NCI-H1105 (cell line): ENCODE data around the gene MCTP1.

ENCODE experiments used
- DNase-seq: peaks from one replicate; lab custom pipeline; 2025; lab: John Stamatoyannopoulos, UW

Gene MCTP1

DNA sequence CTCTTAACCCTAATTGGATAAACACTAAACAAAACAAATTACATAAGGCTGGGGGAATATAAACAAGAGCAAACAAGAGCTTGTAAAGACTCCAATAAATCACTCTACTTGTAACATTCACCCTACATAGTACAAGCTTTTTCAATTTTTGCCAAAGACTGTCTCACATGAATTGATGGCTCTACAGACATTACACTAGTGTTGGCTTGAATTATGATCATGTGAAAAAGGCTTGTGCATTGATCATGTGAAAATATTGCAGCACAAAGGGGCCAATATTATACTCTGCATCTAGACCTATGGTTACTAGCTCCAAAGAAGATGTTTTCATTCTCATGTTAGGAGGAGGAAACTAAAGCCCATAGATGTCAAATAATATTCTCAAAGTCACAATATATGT, 212.6 kb downstream of the MCTP1 start:
- DNase-seq, result no peak

DNA sequence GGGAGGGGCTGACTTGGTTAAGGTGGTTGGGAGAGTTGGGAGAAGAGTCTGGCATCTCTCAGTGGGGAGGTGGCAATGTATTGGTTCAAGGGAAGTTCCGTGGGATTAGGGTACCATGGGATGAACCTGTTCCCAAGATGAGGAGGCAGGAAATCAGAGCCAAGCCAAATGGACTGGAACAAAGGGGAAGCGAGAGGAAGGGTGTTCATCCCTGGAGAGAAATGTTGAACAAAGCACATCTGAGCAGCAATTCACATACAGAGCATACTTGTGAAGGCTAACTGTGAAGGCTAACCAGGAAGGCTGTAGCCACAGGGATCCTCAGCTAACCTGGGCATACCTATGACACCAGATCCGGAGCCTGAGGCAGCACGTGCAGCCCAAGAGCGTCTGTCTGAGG, 214.0 kb downstream of the MCTP1 start:
- no peak for DNase-seq

DNA sequence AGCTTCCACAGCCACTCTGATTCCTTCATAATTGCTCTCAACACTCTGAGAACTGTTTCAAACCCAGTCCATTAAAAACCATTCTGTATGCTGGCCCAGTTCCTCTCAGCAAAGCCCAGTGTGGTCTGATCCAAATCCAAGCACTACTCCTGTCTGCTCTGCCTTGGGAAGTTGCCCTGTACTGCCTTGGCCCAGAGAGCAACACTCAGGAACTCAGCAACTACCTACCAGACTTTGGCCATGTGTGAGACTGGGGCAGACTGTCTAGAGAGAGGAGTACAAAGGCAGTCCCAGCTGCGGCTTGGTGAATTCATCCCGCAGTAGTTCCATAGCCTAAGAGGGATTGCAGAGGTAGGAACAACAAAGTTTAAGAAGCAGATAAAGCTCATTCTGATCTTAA, 214.4 kb downstream of the MCTP1 start:
- no peak for DNase-seq

DNA sequence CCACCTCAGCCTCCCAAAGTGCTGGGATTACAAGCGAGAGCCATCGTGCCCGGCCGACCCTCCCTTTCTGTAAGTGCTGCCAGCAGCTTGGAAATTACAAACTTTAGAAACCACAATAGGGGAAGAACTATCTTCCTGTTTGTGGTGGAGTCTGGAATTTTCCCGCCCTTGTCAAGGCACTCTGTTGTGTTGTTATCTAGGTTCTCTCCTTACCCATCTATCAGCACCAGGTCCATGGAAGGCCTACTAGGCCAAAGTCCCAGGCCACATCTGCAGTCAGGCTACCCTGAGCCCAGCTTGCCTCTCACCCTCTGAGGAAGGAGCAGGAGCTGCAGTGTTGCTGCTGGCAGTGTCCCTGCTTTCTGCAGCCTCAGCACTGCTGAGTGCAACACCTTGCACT, 214.9 kb downstream of the MCTP1 start:
- no peak for DNase-seq

DNA sequence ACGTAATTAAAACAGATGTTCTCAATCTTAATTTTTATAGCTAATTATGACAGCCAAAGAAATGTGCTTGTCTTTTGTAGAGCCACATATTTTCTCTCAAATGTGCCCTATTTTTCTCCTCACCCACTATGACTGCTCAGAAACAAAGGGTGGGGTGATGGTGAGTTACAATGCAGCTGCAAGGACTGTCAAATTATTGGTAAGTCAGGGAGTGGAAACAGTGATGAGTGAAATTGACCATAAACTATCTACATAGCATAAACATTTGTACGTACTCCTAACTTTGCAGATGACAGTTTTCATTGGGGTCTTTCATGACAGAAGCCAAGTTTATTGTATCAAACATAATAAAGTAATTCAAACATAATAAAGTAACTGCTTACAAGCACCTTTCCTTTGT, 215.9 kb downstream of the MCTP1 start:
- DNase-seq, result no peak

DNA sequence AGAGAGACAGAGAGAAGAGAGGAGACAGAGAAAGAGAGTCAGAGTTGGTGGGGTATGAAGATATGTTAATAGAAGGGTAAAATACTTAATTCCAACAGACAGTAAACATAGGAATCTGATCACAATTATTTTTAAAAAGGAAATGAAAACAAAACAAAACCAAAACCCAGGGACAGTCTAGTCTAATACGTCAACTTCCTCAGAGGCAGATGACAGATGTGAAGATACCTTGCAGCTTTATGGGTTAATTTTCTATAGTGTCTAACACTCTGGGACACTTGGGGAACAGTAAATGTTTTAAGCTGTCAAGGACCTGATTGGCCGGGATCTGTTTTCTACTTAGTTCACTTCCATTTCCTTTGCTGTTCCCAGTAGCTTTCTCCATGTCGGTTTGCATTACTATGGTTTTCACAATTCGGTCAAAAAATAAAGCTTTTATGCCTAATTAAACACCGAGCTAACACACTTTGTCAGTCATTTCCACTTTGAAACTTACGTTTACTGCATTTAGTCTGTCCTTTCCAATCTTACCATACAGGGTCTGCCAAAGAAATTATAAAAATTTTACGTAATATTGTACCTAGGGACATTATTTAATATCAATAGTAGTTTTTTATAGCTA, 216.5 kb downstream of the MCTP1 start:
- DNase-seq, result no peak

DNA sequence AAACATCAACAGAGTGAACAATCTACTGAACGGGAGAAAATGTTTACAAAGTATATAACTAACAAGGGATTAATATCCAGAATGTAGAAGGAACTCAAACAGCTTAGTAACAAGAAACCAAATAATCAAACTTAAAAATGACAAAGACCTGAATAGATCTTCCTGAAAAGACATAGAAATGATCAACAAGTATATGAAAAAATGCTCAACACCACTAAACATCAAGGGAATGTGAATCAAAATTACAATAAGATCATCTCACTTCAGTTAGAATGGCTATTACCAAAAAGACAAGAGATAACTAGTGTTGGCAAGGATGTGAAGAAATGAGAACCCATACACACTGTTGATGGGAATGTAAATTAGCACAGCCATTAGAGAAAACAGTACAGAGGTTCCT, 218.8 kb downstream of the MCTP1 start:
- no peak for DNase-seq

DNA sequence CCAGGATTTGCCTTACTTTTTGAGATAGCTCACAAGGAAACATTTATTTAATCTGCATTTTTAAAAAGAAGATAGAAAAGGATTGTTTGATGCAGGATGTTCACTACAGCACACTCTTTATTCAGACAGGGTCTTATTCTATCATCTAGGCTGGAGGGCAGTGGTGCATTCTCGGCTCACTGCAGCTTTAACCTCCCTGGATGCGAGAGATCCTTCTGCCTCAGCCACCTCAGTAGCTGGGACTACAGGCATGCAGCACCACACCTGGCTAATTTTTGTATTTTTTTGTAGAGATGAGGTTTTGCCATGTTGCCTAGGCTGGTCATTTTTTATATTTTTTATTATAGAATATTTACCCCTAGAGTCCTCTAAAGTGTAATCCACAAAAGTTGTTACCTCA, 221.4 kb downstream of the MCTP1 start:
- DNase-seq, result no peak

DNA sequence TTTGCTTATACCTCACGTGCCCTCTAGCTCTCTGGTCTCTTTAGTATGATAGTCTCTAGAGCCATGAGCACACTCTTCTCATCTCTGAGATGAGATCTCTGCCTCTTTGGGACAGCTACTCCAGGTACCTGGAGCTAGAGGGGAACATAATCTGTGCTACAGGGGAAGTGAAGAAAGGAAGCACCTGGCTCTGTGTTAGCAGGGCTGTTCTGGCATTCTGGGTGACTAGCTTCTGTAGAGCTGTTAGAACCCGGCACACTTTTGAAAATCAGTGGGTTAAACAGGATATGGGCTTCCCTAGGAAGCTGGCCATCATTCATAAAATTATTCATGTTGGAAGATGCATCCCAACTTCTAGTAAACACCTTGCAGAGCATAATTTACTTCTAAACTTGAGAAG, 224.8 kb downstream of the MCTP1 start:
- no peak for DNase-seq

DNA sequence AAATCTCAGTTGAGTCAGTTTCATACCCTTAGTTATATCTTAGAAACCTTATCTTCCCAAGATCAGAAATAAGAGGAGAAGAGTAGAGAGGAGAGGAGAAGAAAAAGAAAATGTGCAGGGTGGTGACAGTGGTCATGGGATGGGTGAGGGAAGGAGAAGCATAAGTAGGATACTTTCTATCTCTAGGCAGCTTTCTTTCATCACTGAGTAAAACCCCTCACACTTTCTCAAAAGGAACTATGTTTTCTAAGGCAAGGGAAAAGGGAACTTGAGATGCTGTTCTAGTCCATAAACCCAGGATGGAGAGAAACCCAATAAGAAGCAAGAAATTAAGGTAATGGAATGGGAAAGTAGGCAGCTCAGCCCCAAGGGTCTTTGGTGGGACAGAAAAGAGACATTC, 225.3 kb downstream of the MCTP1 start:
- no peak for DNase-seq

DNA sequence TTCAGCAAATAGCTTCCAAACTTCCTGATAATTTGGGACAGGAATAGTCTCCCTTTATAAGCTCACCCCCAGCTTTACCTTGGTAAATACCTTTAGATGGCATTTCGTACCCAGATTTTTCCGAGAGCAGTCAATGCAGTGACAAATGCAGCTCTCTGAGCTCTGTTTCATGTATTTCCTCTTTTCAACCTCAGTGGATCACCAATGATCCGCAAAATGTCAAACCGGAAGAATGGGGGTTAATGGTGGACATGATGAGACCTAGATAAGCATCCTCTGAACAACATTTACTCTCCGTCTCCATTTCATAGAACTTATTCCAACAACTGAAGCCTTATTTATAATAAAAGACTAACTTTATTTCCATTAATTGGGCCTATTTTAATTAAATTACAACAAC, 227.3 kb downstream of the MCTP1 start:
- no peak for DNase-seq

DNA sequence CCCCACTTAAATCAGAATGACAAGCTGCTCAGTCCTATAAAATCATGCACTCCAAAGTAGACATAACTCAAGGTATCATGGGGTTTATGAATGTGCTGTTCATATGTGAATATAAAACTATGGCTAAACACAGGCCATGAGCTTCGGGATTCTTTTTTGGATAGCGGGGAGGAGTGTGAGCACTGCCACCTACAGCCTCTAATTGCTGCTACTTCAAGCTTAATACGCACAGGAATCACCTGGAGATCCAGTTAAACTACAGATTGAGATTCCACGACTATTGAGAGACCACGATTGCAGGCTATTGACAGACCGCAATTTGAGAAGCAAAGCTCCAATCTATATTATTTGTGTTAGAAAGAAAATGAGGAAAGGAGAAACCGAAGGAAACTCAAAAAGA, 231.6 kb downstream of the MCTP1 start:
- no peak for DNase-seq

DNA sequence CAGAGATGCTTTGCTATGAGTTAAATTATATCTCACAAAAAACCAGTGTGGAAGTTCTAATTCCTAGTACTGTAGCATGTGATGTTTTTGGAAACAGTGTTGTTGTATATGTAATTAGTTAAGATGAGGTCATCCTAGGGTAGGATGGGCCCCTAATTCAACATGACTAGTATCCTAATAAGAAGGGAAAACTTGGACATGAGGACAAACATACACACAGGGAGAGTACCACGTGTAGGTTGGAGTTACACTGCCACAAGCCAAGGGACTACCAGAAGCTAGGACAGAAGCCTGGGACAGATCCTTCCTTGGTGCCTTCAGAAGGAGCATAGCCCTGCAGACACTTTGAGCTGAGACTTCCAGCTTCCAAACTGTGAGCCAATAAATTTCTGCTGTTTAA, 234.2 kb downstream of the MCTP1 start:
- DNase-seq, result no peak

DNA sequence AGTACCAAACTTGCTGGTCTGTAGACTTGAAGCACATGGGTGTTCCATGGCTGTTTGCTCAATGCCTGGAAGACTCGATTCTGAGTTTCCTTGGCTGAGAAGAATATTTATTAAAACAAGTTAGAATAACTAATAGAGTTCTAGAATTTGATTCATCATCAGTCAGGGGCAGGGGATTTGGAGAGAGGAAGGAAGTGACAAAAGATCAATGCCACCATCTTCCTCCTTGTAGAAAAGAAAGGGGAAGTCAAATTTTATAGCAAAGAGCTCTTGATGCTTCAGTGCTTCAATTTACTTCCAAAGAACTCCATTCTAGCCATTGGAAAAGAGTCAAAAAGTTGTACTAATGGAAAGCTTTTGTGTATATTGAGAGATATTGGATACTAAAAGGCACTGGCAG, 236.3 kb downstream of the MCTP1 start:
- no peak for DNase-seq

DNA sequence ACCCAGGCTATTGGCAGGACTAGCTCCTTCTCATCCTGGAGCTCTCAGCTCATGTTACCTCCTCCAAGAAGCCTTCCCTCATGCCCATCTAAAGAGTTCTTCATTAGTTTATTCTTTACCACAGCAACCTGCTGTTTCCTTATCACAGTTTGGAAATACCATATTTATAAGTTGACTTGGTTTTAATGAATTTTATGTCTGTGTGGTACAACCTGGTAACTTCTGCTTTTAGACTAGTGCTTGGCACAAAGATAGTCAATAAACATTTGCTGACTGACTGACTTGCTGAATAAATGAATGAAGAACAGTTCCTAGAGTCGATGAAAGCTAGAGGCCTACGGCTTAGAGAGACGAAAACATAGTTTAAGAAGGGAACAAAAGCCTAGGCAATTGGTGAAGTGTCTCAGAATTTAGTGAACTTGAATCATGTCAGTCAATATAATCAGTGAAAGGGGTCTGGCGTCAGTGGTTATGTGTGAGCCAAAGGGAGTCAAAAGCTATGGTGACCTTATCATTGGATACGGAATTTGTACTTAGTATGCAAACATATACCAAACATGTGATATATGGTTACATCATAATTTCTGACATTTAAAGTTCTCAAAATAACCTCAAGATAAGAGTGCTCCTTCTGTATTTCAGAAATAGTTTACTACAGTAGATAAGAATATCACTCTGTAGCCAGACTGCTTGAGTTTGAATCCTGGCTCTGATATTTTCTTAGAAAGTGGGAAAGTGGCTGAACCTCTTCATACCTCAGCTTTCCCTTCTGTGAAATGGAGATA, 239.5 kb downstream of the MCTP1 start:
- no peak for DNase-seq

DNA sequence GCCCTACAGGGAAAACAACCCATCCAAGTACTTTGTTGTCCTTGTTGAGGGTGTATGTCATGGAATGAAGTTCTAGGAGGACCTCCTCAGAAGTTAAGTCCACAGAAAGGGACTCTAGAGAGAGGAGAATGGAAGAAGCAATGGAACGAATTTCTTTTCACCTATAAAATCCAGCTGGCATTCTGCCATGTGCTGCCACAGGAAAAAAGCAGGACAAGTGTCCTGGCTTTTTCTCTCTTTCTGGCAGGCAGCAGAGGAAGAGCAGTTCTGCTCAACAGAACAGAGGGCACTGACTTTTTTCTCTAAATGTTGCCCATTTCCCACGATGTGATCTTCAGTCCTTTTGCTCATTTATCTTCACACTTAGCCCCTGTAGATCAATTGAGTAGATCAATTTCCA, 240.8 kb downstream of the MCTP1 start:
- DNase-seq, result no peak

DNA sequence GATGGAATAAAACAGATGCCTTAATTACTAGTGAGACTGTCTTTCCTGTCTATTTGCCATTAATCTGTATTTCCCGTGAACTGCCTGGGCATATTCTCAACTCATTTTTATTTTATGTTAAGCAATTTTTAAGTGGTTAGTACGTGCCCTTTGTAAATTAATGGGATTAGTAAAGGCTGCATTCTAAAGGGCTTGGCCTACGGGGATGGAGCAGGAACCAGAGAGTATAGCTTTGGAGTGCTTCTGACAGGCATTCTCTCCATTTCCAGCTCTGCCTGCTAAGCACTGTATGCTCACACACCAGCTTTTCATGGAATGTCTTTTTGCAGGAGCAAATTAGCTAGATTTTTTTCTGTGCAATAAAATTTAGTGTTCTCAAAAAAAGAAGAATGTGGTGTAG, 241.2 kb downstream of the MCTP1 start:
- no peak for DNase-seq

DNA sequence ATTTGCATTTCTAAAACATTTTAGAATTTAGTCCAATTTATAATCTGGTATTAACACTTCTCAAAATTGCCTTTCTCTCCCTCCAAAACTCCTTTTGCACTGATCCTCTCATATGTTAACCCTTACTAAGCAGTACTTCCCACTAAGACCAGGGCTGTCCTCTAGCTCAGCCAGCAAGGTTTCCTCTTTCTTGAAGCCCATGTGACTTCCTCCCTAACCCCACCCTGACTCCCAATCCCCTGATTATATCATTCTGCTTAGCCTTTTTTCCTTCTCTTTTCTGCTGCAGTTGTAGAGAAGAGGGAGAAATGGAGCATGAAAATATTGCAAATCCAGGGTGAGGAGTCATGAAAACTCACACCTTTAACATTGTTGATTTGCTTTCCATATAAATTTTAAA, 241.7 kb downstream of the MCTP1 start:
- no peak for DNase-seq

DNA sequence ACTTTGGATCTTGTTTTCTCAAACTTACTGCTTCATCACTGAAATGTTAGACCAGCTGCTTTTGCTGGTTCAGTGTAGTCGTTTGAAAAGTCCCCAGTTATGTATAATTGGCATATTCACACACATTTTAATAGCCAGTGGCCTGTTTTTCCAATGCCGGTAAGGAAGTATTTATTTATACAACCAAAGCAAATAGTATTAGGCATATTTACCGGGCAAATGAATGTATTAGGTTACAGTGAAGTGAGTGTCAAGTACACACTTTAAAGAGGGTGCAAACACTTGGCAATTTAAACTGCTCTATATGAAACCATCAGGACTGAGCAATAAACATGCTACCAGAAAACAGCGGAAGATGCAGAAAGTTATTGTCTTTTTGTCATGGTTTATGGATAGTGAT, 242.9 kb downstream of the MCTP1 start:
- DNase-seq, result peak; percentile 33

DNA sequence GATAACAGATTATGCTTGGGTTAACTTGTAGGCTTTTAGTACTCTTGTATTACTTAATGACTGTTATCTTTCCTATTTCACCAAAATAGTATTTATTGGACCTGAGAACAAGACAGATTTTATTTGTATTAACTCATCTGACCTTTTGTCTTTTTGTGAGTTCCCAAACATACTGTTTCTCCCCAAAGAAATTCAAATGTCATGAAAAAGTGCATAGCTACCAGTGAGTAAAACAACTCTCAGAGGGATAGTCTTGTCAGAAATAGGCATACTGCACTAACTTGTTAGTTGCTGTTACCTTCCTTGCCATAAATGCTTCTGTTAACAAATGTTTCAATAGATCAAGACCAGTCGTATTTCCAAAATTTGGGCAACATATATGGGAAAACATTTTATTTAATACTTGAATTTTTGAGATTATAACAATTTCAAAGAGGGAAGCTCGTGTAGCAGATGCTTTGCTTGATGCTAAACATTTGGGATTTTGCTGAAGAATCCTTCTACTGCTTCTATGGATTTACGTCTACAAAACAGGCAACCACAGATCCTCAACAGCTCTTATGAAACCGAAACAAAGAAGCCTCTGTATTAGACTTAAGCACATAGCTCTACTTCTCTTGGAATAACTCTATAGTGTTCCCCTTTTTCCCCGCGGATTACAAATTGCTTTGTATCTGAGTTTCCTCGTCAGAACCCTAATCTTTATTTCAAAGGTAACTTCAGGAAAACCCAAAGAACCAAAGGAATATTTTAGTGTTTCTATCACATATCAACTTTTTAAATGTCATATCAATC, 248.8 kb downstream of the MCTP1 start:
- DNase-seq, result no peak

DNA sequence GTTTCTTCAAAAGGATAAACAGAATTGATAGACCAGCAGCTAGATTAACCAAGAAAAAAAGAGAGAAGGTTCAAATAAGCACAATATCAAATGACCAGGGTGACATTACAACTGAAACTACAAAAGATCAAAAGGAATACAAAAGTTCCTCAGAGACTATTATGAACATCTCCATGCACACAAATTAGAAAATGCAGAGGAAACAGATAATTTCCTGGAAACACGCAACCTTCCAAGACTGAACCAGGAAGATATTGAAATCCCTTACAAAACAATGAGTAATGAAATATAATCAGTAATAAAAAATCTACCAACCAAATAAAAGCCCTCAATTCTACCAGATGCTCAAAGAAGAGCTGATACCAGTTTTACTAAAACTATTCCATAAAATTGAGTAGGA, 252.1 kb downstream of the MCTP1 start:
- no peak for DNase-seq

DNA sequence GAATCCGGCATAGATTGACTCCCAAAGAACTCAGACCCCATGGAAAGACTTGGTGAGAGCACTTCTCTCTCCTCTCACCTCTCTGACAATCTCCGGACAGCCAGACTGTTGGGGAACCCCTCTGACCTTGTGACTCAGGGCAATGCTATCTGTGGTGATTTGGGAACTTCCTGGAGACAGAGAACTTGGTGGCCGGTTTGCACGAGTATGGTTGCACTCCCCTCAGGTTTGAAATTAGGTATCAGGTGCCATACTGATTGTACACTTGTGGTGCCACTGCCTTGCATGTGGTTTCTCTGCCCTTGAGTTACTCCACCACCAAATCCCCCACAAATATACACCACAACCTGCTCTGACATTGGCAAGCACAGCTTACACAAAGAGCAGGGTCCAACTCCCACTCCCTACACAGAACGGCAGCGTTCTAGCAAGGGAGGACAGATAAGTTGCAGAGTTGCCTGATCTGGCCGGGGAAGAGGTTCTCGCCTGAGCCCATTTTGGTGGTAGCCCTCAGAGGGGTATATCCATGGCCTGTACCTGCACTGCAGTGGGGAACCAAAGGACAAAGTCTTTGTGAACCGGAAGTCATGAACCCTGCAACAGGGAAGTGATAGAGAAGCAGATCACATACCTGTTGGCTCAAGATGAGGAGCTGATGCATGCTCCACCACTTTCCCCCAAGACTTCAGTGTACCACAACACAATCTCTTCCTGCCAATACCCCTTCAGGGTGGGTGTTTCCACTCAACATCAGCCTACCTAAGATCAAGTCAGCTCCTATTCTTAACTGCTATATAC, 255.1 kb downstream of the MCTP1 start:
- DNase-seq, result no peak
